Measurements from ENCODE around the gene PARVB.

The PARVB gene

GRCh38 chr22:44026066-44026629 is 2.0 kb downstream of the PARVB start:
- TF ChIP-seq CTCF (IDR thresholded peaks at IDR 0.05): no peak
- peak overlapping the region; percentile 50 to 92 for H3K27ac ChIP-seq
- H3K4me3 ChIP-seq: peak overlapping the region; percentile 85
- no peak for DNase-seq (ENCODE audit: low spot score)

- Histone ChIP-seq H3K27ac (peak overlapping the region; percentile 50 to 92), H3K4me3 (peak overlapping the region; percentile 85)
- TF ChIP-seq CTCF (IDR thresholded peaks at IDR 0.05): no peak
- DNase-seq (ENCODE audit: low spot score): no peak
These were observed 2.8 kb downstream of the PARVB start for GRCh38 chr22:44026630-44027511.

DNA sequence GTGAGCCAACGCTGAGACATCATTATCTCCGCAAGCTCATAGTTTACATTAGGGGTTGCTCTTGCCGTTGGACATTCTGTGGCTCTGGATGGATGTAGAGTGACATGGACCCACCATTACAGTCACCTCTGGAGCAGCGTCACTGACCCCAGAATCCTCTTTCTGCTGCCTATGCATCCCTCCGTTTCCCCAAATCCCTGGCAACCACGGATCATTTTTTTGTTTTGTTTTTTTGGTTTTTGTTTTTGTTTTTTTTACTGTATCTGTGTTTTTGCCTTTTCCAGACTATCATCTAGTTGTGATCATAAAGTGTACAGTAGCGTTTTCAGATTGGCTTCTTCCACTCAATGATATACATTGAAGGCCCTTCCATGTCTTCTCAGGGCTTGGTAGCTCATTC is 4.0 kb downstream of the PARVB start:
- Histone ChIP-seq H3K4me3 (no peak overlapping the region), H3K27ac (no peak overlapping the region)
- no peak for DNase-seq (ENCODE audit: low spot score)
- no peak for TF ChIP-seq CTCF (IDR thresholded peaks at IDR 0.05)

DNA sequence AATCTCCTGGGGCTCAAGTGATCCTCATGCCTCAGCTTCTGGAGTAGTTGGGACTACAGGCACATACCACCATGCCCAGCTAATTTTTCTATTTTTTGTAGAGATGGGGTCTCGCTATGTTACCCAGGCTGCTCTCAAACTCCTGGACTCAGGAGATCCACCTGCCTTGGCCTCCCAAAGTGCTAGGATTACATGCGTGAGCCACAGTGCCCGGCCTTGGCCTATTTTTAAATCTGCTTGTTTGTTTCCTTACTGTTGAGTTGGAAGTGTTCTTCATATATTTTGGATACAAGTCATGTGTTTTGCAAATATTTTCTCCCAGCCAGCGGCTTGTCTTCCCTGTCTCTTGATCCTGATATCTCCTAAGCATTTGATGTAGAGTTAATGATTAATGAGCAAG is 5.0 kb downstream of the PARVB start:
- no peak for TF ChIP-seq CTCF (IDR thresholded peaks at IDR 0.05)
- Histone ChIP-seq H3K4me3 (no peak overlapping the region), H3K27ac (no peak overlapping the region)
- DNase-seq (ENCODE audit: low spot score): no peak

DNA sequence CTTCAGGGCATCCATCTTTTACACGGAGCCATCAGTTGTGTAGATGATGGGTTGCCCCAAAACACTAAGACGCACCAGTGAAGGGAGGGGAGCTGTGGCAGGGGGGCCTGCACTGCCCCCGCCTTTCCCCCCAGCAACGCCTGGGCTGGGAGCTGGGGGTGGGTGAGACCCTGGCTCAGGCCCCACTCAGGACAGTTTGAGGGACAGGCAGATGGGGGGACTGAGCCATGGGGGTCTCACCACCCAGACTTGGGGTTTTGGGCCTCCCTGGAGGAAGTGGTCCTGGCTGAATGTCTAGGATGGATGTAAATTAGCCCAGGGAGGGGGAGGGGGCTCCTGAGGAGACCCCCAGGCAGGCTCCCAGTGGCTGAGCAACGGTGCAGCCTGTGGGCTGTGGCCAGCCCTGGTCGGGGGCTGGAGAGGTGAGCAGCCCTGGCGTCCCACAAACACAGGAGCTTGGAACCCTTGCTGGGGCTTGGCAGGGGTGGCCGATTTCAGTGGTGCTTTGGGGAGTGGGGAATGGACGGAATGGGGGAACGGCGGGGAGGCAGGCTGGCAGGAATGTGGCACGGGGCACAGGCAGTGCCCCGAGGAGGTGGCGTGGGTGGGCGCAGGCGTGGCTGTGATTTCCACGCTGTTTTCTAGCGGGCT is 6.1 kb downstream of the PARVB start:
- no peak for DNase-seq (ENCODE audit: low spot score)
- no peak for TF ChIP-seq CTCF (IDR thresholded peaks at IDR 0.05)
- Histone ChIP-seq H3K4me3 (no peak overlapping the region), H3K27ac (peak overlapping the region in 1 of 2 donors; percentile 55)

DNA sequence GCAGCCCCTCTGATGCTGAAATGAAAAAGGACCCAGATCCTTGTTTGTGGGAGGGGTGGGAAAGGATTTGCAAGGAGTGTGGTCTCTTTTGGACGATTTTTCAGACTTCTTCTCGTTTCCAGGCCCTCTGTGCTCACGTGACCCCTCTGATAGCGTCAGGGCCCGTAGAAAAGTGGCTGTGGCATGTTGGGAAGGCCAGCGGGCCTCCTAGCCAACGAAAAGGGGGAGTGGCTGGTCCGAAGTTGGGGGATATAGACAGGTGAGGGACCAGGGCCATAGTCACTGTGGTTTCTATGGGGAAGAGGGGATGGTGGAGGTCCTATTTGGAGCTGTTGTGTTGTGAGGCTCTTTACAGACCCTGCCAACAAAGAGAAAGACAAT is 6.6 kb downstream of the PARVB start:
- no peak for DNase-seq (ENCODE audit: low spot score)
- no peak for TF ChIP-seq CTCF (IDR thresholded peaks at IDR 0.05)
- H3K27ac ChIP-seq: peak overlapping the region in 1 of 2 donors; percentile 55
- no peak overlapping the region for H3K4me3 ChIP-seq
